ENCODE data around the gene PSMG3. TPM values are rescaled to one million over a fixed set of nuclear protein-coding genes. Genes with fewer than 3 reads are reported as not detected.

PSMG3 gene
- total RNA-seq, 1 experiment from 2014 or later: 59.4 TPM

GRCh38 chr7:1569440-1569832 lies 396 bp downstream of the PSMG3 start:
- TF ChIP-seq POLR2AphosphoS5 (IDR thresholded peaks at IDR 0.05; ENCODE audit: low read depth, low read length): no peak
- TF ChIP-seq SIN3A (IDR thresholded peaks at IDR 0.05; ENCODE audit: borderline replicate concordance, insufficient read depth, low read depth, low read length): no peak
- no peak for TF ChIP-seq TCF7L2 (IDR thresholded peaks at IDR 0.05; ENCODE audit: low read depth, low read length)
- no peak for TF ChIP-seq REST (IDR thresholded peaks at IDR 0.05; ENCODE audit: insufficient read depth in 1 of 2, low read depth in 2 of 2, low read length in 1 of 2)
- no peak for TF ChIP-seq CTCF (IDR thresholded peaks at IDR 0.05)
- intact Hi-C loops (cut with micrococcal nuclease; ENCODE audit: unreplicated experiment): no loop called here
- peaks cover 31% of the 10 kb centered on the region for H3K4me1 ChIP-seq (ENCODE audit: control insufficient read depth, insufficient read depth, low read length)
- peak overlapping the region; percentile 83 to 96 for H3K4me3 ChIP-seq (ENCODE audit: low read depth in 2 of 2, low read length in 2 of 2)
- peak overlapping the region; percentile 90 for H3K27ac ChIP-seq (ENCODE audit: low read length)
- H3K9me3 ChIP-seq (ENCODE audit: control insufficient read depth, insufficient read depth, low read depth, low read length): no peaks in the 10 kb centered on the region
- ChIA-PET POLR2A (interaction anchor here (0.6 kb wide), 1 partner anchor 49 kb away, joined by 3 read pairs; no protein-coding TSS in a partner anchor), CTCF (no interaction called here)
- DNase-seq (ENCODE audit: low read depth, low spot score): no peak
- ATAC-seq: no peak; the same call in 1 of the 2 replicates
- H3K36me3 ChIP-seq (ENCODE audit: control insufficient read depth, insufficient read depth, low read length): no peaks in the 10 kb centered on the region
- no peaks in the 10 kb centered on the region for H3K27me3 ChIP-seq (ENCODE audit: control insufficient read depth, insufficient read depth, low read length)
- BruUV-seq (replicated peaks): no TSS peak
- in situ Hi-C loops (cut with HindIII; ENCODE audit: low pct_unique_long_range_greater_than_20kb, low sequenced_read_pairs): no loop called here

GRCh38 chr7:1569016-1569415 lies 816 bp downstream of the PSMG3 start:
- TF ChIP-seq CTCF (IDR thresholded peaks at IDR 0.05) (no peak), SIN3A (IDR thresholded peaks at IDR 0.05; ENCODE audit: borderline replicate concordance, insufficient read depth, low read depth, low read length) (no peak), REST (IDR thresholded peaks at IDR 0.05; ENCODE audit: insufficient read depth in 1 of 2, low read depth in 2 of 2, low read length in 1 of 2) (no peak), TCF7L2 (IDR thresholded peaks at IDR 0.05; ENCODE audit: low read depth, low read length) (no peak), POLR2AphosphoS5 (IDR thresholded peaks at IDR 0.05; ENCODE audit: low read depth, low read length) (no peak)
- Histone ChIP-seq H3K27me3 (ENCODE audit: control insufficient read depth, insufficient read depth, low read length) (no peaks in the 10 kb centered on the region), H3K36me3 (ENCODE audit: control insufficient read depth, insufficient read depth, low read length) (no peaks in the 10 kb centered on the region), H3K27ac (ENCODE audit: low read length) (peak overlapping the region; percentile 90), H3K4me3 (ENCODE audit: low read depth in 2 of 2, low read length in 2 of 2) (peak overlapping the region; percentile 83 to 96), H3K4me1 (ENCODE audit: control insufficient read depth, insufficient read depth, low read length) (peaks cover 31% of the 10 kb centered on the region), H3K9me3 (ENCODE audit: control insufficient read depth, insufficient read depth, low read depth, low read length) (no peaks in the 10 kb centered on the region)
- ChIA-PET POLR2A (interaction anchor here (0.6 kb wide), 1 partner anchor 49 kb away, joined by 3 read pairs; no protein-coding TSS in a partner anchor), CTCF (no interaction called here)
- DNase-seq (ENCODE audit: low read depth, low spot score) (no peak), ATAC-seq (no peak)
- in situ Hi-C loops (cut with HindIII; ENCODE audit: low pct_unique_long_range_greater_than_20kb, low sequenced_read_pairs): no loop called here
- intact Hi-C loops (cut with micrococcal nuclease; ENCODE audit: unreplicated experiment): no loop called here
- TSS peak; percentile 97 for BruUV-seq (replicated peaks)

Measured in Panc1 (cell line).